Cardiac muscle cell (in vitro differentiated cells and primary cell): Measurements from ENCODE around the gene CDH7. TPM values are rescaled to one million over a fixed set of nuclear protein-coding genes. Genes with fewer than 3 reads are reported as not detected.

Source experiments
- DNase-seq, 2 donors: peaks; one replicate each; pipeline versions ENCODE4 v3.0.0 to v3.0.0-alpha.2; 2010 to 2017; ENCODE audit warnings: low read depth in 1 of 2, low spot score in 1 of 2
- H3K27ac ChIP-seq: fragments of 200-600 bp; sonication (generic); 2 replicates; pipeline ENCODE4 v1.5.1; 2016
- H3K27me3 ChIP-seq: fragments of 200-600 bp; sonication (generic); 2 replicates; pipeline ENCODE4 v1.6.0; 2016; ENCODE audit warnings: control low read depth
- H3K36me3 ChIP-seq: fragments of 200-600 bp; sonication (generic); 2 replicates; pipeline ENCODE4 v1.5.1; 2016; ENCODE audit warnings: control low read depth
- H3K4me1 ChIP-seq: fragments of 200-600 bp; sonication (generic); 2 replicates; pipeline ENCODE4 v1.8.1; 2017; ENCODE audit warnings: low read depth, mild to moderate bottlenecking, mixed run types
- H3K4me3 ChIP-seq: fragments of 200-600 bp; sonication (generic); 2 replicates; pipeline ENCODE4 v1.5.1; 2016; ENCODE audit warnings: mild to moderate bottlenecking
- H3K9me3 ChIP-seq: fragments of 200-600 bp; sonication (generic); 2 replicates; pipeline ENCODE4 v1.5.1; 2017; ENCODE audit warnings: low read depth, mild to moderate bottlenecking, control low read depth
- polyA plus RNA-seq: library from polyadenylated mRNA; unstranded; fragments of >200 nt; fragmentation: Nextera tagmentation; extraction: Ambion mirVana; gene quantifications from 2 replicates; pipeline ENCODE4 v1.2.1, GENCODE V29; 2016
- total RNA-seq: library from RNA; depleted of rRNA; stranded (reverse); fragments of >200 nt; gene quantifications from 2 replicates; pipeline ENCODE4 v1.2.3, GENCODE V29; 2016
- TF ChIP-seq, protein P1 (sequence below): IDR thresholded peaks from 2 replicates; pipeline ENCODE4 v1.5.1; 2012; ENCODE audit warnings: low read depth, mild to moderate bottlenecking, low read length

Gene CDH7
- total and polyA plus RNA-seq, 2 experiments from 2014 or later: 0.01 to 0.74 TPM

DNA sequence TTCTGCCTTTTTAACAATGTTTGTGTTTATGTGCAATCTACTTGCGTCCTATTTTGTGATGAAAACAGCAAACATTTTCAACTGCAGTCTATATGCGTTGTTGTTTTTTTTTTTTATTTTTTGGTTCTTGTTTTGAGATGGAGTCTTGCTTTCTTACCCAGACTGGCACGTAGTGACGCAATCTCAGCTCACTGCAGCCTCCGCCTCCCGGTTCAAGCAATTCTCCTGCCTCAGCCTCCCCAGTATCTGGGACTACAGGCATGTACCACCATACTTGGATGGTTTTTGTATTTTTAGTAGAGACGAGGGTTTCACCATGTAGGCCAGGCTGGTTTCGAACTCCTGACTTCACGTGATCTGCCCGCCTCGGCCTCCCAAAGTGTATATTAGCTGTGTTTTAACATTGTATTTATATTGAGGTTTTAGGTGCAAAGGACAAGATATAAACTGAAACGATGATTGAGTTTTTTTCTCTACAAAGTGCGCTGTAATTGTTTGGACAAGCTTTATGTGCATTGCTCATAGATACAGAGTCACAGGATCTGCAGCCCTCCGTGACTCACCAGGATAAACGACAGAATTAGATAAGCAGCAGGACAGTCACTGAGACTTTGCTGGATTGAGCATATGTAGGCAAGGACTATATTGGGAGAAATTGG is 17.4 kb downstream of the CDH7 start:
- DNase-seq: no peak
- TF ChIP-seq, protein P1, sequence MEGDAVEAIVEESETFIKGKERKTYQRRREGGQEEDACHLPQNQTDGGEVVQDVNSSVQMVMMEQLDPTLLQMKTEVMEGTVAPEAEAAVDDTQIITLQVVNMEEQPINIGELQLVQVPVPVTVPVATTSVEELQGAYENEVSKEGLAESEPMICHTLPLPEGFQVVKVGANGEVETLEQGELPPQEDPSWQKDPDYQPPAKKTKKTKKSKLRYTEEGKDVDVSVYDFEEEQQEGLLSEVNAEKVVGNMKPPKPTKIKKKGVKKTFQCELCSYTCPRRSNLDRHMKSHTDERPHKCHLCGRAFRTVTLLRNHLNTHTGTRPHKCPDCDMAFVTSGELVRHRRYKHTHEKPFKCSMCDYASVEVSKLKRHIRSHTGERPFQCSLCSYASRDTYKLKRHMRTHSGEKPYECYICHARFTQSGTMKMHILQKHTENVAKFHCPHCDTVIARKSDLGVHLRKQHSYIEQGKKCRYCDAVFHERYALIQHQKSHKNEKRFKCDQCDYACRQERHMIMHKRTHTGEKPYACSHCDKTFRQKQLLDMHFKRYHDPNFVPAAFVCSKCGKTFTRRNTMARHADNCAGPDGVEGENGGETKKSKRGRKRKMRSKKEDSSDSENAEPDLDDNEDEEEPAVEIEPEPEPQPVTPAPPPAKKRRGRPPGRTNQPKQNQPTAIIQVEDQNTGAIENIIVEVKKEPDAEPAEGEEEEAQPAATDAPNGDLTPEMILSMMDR: no peak
- Histone ChIP-seq H3K36me3 (no peaks in the 10 kb centered on the region), H3K27me3 (no peaks in the 10 kb centered on the region), H3K4me1 (no peaks in the 10 kb centered on the region), H3K27ac (no peak overlapping the region), H3K9me3 (no peaks in the 10 kb centered on the region), H3K4me3 (no peak overlapping the region)

DNA sequence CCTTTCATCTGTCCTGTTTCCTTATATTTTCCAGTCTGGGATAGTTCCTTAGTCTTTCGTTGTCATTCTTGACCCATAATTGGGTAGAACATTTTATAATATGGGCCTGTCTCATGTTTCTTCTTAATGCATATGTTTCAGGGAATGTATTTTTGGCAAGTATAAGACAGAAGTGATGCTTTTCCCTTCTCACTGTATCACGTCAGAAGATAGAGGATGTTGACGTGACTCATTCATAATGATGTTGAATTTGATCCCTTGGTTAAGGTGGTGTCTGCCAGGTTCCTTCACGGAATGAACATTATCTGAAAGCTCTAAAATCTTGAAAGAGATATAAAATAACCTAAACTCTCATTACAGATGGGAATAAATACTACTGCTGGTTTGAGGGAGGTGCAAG is 18.8 kb downstream of the CDH7 start:
- Histone ChIP-seq H3K36me3 (no peaks in the 10 kb centered on the region), H3K4me3 (no peak overlapping the region), H3K4me1 (no peaks in the 10 kb centered on the region), H3K27me3 (no peaks in the 10 kb centered on the region), H3K9me3 (no peaks in the 10 kb centered on the region), H3K27ac (no peak overlapping the region)
- TF ChIP-seq, protein P1: no peak
- no peak for DNase-seq

DNA sequence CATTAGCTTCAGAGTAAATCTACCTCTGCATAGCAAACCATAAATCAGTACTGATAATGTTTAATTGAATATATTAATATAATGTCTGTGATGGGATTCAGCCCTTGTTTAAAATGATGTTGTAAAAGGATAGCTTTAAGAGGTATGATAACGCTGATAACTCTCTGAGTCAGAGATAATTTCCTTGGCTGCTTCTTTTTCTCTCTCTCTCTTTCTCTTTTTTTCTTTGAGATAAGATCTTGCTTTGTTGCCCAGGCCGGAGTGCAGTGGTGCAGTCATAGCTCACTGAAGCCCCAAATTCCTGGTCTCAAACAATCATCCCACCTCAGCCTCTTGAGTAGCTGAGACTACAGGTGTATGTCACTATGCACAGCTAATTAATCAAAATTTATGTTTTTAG is 35.7 kb downstream of the CDH7 start:
- Histone ChIP-seq H3K27me3 (no peaks in the 10 kb centered on the region), H3K4me1 (no peaks in the 10 kb centered on the region), H3K4me3 (no peak overlapping the region), H3K27ac (no peak overlapping the region), H3K36me3 (no peaks in the 10 kb centered on the region), H3K9me3 (no peaks in the 10 kb centered on the region)
- TF ChIP-seq, protein P1: no peak
- DNase-seq: no peak

DNA sequence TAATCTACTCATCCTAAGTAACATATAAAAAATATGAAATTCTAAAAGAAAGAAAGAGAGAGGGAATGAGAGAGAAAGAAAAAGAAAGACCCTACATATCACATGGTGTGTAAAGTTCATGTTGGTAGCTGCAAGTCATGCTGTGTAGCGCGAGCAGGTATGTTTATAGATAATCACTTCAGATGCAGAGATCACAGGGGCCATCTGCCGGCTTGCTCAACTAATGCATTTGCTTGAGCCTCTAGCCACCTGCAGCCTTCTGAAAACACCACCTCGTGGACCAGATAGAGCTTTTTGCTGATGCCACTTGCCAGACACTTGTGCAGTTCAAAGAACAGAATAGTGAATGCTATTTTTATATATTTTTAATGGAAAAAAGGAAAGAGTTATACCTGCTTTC is 37.6 kb downstream of the CDH7 start:
- no peak for DNase-seq
- Histone ChIP-seq H3K27me3 (no peaks in the 10 kb centered on the region), H3K27ac (no peak overlapping the region), H3K4me3 (no peak overlapping the region), H3K36me3 (no peaks in the 10 kb centered on the region), H3K4me1 (no peaks in the 10 kb centered on the region), H3K9me3 (no peaks in the 10 kb centered on the region)
- TF ChIP-seq, protein P1: no peak

DNA sequence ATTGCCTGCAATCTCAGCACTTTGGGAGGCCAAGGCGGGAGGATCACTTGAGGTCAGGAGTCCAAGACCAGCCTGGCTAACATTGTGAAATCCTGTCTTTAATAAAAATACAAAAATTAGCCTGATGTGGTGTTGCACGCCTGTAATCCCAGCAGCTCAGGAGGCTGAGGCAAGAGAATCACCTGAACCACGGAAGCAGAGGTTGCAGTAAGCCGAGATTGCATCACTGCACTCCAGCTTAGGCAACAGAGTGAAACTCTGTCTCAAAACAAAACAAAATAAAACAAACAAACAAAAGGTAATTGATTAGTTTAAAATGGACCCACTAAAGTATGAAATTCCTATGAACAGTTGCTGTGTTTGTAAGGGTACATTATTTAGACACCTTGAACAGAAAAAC is 39.8 kb downstream of the CDH7 start:
- Histone ChIP-seq H3K4me1 (no peaks in the 10 kb centered on the region), H3K9me3 (no peaks in the 10 kb centered on the region), H3K4me3 (no peak overlapping the region), H3K36me3 (no peaks in the 10 kb centered on the region), H3K27ac (no peak overlapping the region), H3K27me3 (no peaks in the 10 kb centered on the region)
- DNase-seq: no peak
- TF ChIP-seq, protein P1: no peak
